ENCODE data around the gene TSKU. TPM values are rescaled to one million over a fixed set of nuclear protein-coding genes. Genes with fewer than 3 reads are reported as not detected.

TSKU gene
- total RNA-seq, 1 donor from 2014 or later, result 57.9 TPM

DNA sequence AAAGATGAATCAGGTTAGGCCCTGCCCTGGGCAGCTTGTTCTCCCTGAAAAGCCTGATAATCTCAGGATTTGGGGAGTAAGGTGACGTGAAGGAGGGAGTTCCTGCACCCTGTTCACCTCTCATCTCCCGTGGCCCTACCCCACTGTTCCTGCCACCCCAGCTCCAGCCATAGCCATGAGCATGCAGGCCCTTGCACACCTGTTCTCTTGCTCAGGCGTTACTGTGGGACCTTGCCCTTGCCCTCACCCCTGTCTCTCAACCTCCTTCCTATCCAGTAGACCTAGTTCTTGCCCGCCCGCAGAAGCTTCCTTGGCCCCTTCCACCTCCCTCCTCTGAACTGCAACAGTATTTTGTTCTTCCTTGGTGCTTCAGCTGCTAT is 15.0 kb downstream of the TSKU start:
- peaks cover 45% of the 10 kb centered on the region for H3K79me2 ChIP-seq (ENCODE audit: insufficient read depth, low read length)
- no peak overlapping the region for H3K9ac ChIP-seq (ENCODE audit: low read length)
- no peak overlapping the region for H3K4me2 ChIP-seq (ENCODE audit: low read length)
- peaks cover 15% of the 10 kb centered on the region for H3K36me3 Mint-ChIP-seq (ENCODE audit: low read depth, unreplicated experiment)
- H3K4me1 ChIP-seq (ENCODE audit: insufficient read depth, low read length), result peaks cover 15% of the 10 kb centered on the region
- peaks cover 19% of the 10 kb centered on the region for H3K4me1 Mint-ChIP-seq (ENCODE audit: low read depth, unreplicated experiment)
- no peak overlapping the region for H3K4me3 ChIP-seq (ENCODE audit: insufficient read depth, low read depth, low read length)
- FAIRE-seq (no peak), DNase-seq (ENCODE audit: low read depth) (no peak)
- no peaks in the 10 kb centered on the region for H3K36me3 ChIP-seq (ENCODE audit: insufficient read depth, low read length)
- no peaks in the 10 kb centered on the region for H3K9me3 ChIP-seq (ENCODE audit: insufficient read depth, low read depth, low read length)
- H2AFZ ChIP-seq (ENCODE audit: low read depth, low read length), result no peak overlapping the region
- no peaks in the 10 kb centered on the region for H3K27me3 ChIP-seq (ENCODE audit: insufficient read depth, low read length)
- H3K4me3 Mint-ChIP-seq (ENCODE audit: unreplicated experiment), result no peak overlapping the region
- no peak overlapping the region for H3K27ac Mint-ChIP-seq (ENCODE audit: unreplicated experiment)
- H4K20me1 ChIP-seq (ENCODE audit: insufficient read depth, low read length), result peaks cover 81% of the 10 kb centered on the region
- no peak overlapping the region for H3K27ac ChIP-seq (ENCODE audit: low read depth, low read length)
- no peak for TF ChIP-seq EZH2 (IDR thresholded peaks at IDR 0.05; ENCODE audit: insufficient read depth, low read length)
- TF ChIP-seq, protein P1, sequence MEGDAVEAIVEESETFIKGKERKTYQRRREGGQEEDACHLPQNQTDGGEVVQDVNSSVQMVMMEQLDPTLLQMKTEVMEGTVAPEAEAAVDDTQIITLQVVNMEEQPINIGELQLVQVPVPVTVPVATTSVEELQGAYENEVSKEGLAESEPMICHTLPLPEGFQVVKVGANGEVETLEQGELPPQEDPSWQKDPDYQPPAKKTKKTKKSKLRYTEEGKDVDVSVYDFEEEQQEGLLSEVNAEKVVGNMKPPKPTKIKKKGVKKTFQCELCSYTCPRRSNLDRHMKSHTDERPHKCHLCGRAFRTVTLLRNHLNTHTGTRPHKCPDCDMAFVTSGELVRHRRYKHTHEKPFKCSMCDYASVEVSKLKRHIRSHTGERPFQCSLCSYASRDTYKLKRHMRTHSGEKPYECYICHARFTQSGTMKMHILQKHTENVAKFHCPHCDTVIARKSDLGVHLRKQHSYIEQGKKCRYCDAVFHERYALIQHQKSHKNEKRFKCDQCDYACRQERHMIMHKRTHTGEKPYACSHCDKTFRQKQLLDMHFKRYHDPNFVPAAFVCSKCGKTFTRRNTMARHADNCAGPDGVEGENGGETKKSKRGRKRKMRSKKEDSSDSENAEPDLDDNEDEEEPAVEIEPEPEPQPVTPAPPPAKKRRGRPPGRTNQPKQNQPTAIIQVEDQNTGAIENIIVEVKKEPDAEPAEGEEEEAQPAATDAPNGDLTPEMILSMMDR (IDR thresholded peaks at IDR 0.05; ENCODE audit: insufficient read depth, low read depth, low read length), result no peak
- no peaks in the 10 kb centered on the region for H3K27me3 Mint-ChIP-seq (ENCODE audit: low read depth, unreplicated experiment)
- H3K9me3 Mint-ChIP-seq (ENCODE audit: unreplicated experiment), result no peaks in the 10 kb centered on the region

DNA sequence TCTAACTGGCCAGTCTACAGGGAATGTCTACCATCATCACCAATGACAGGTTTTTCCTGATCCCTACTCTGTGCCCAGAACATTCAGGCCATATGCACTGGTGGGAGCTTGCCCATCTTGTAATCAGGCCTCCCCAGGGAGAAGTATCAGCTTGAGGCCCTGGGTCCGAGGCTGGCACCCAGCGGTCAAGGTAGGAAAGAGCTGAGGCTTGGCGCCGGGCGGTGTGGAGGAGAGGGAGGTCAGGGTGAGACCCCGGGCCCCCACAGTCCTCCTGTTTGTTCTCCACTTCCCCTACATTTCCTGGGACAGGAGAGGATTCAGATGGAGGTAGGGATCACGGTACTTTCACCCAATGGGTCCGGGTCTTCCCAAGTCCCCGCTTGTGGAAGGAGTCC is 15.5 kb downstream of the TSKU start:
- peaks cover 15% of the 10 kb centered on the region for H3K36me3 Mint-ChIP-seq (ENCODE audit: low read depth, unreplicated experiment)
- H3K27ac Mint-ChIP-seq (ENCODE audit: unreplicated experiment), result no peak overlapping the region
- Histone ChIP-seq H3K27me3 (ENCODE audit: insufficient read depth, low read length) (no peaks in the 10 kb centered on the region), H3K79me2 (ENCODE audit: insufficient read depth, low read length) (peaks cover 40% of the 10 kb centered on the region), H3K4me1 (ENCODE audit: insufficient read depth, low read length) (peaks cover 12% of the 10 kb centered on the region), H3K9ac (ENCODE audit: low read length) (no peak overlapping the region), H3K27ac (ENCODE audit: low read depth, low read length) (no peak overlapping the region), H2AFZ (ENCODE audit: low read depth, low read length) (peak overlapping the region; percentile 21), H3K4me3 (ENCODE audit: insufficient read depth, low read depth, low read length) (no peak overlapping the region), H4K20me1 (ENCODE audit: insufficient read depth, low read length) (peaks cover 76% of the 10 kb centered on the region), H3K36me3 (ENCODE audit: insufficient read depth, low read length) (no peaks in the 10 kb centered on the region), H3K4me2 (ENCODE audit: low read length) (peak overlapping the region; percentile 74), H3K9me3 (ENCODE audit: insufficient read depth, low read depth, low read length) (no peaks in the 10 kb centered on the region)
- FAIRE-seq (no peak), DNase-seq (ENCODE audit: low read depth) (no peak)
- no peak for TF ChIP-seq EZH2 (IDR thresholded peaks at IDR 0.05; ENCODE audit: insufficient read depth, low read length)
- TF ChIP-seq, protein P1 (IDR thresholded peaks at IDR 0.05; ENCODE audit: insufficient read depth, low read depth, low read length), result no peak
- no peaks in the 10 kb centered on the region for H3K27me3 Mint-ChIP-seq (ENCODE audit: low read depth, unreplicated experiment)
- H3K4me3 Mint-ChIP-seq (ENCODE audit: unreplicated experiment), result no peak overlapping the region
- H3K4me1 Mint-ChIP-seq (ENCODE audit: low read depth, unreplicated experiment), result peaks cover 17% of the 10 kb centered on the region
- H3K9me3 Mint-ChIP-seq (ENCODE audit: unreplicated experiment), result no peaks in the 10 kb centered on the region

- peaks cover 35% of the 10 kb centered on the region for H3K79me2 ChIP-seq (ENCODE audit: insufficient read depth, low read length)
- no peaks in the 10 kb centered on the region for H3K36me3 ChIP-seq (ENCODE audit: insufficient read depth, low read length)
- Mint-ChIP-seq H3K4me3 (ENCODE audit: unreplicated experiment) (no peak overlapping the region), H3K27me3 (ENCODE audit: low read depth, unreplicated experiment) (no peaks in the 10 kb centered on the region), H3K4me1 (ENCODE audit: low read depth, unreplicated experiment) (peaks cover 18% of the 10 kb centered on the region), H3K36me3 (ENCODE audit: low read depth, unreplicated experiment) (peaks cover 15% of the 10 kb centered on the region), H3K9me3 (ENCODE audit: unreplicated experiment) (no peaks in the 10 kb centered on the region), H3K27ac (ENCODE audit: unreplicated experiment) (no peak overlapping the region)
- no peak overlapping the region for H3K27ac ChIP-seq (ENCODE audit: low read depth, low read length)
- peaks cover 8% of the 10 kb centered on the region for H3K4me1 ChIP-seq (ENCODE audit: insufficient read depth, low read length)
- H4K20me1 ChIP-seq (ENCODE audit: insufficient read depth, low read length), result peaks cover 70% of the 10 kb centered on the region
- H3K4me2 ChIP-seq (ENCODE audit: low read length), result peak overlapping the region; percentile 74
- no peaks in the 10 kb centered on the region for H3K27me3 ChIP-seq (ENCODE audit: insufficient read depth, low read length)
- H2AFZ ChIP-seq (ENCODE audit: low read depth, low read length), result peak overlapping the region; percentile 21
- DNase-seq (ENCODE audit: low read depth) (peak; percentile 38), FAIRE-seq (no peak)
- H3K4me3 ChIP-seq (ENCODE audit: insufficient read depth, low read depth, low read length), result no peak overlapping the region
- no peak for TF ChIP-seq EZH2 (IDR thresholded peaks at IDR 0.05; ENCODE audit: insufficient read depth, low read length)
- TF ChIP-seq, protein P1 (IDR thresholded peaks at IDR 0.05; ENCODE audit: insufficient read depth, low read depth, low read length), result peak; percentile 56
- no peaks in the 10 kb centered on the region for H3K9me3 ChIP-seq (ENCODE audit: insufficient read depth, low read depth, low read length)
- H3K9ac ChIP-seq (ENCODE audit: low read length), result peak overlapping the region; percentile 33
Measured at GRCh38 chr11:76799066-76799804, 16.1 kb downstream of the TSKU start.
